HepG2 (cell line): Measurements from ENCODE around the gene GGNBP2. TPM values are rescaled to one million over a fixed set of nuclear protein-coding genes. Genes with fewer than 3 reads are reported as not detected.

Experiments used
- ATAC-seq: fragments of 200-7000 bp; cut with Tn5 transposase; 3 replicates; pipeline ENCODE4 v1.9.1; 2020; ENCODE audit warnings: mild to moderate bottlenecking, moderate library complexity
- BruUV-seq: library from RNA; stranded (reverse); fragments of 400-500 nt; replicated peaks from 2 replicates; lab custom pipeline; 2021; lab: Mats Ljungman, UMichigan
- CTCF ChIA-PET: fragments of 300-600 bp; formaldehyde crosslinking; extraction: SDS; loops from one replicate; lab custom pipeline; 2021; ENCODE audit warnings: low total read pairs, inconsistent platforms, low intra/inter-chr PET ratio; lab: Yijun Ruan, JAX
- POLR2A ChIA-PET: fragments of 350-600 bp; sonication (Branson Sonifier 250); formaldehyde crosslinking; loops from one replicate; lab custom pipeline; 2020; ENCODE audit warnings: antibody characterized with exemption, inconsistent platforms; lab: Yijun Ruan, JAX
- DNase-seq: peaks from one replicate; pipeline ENCODE4 v3.0.0-alpha.2; 2015; ENCODE audit warnings: low spot score
- FAIRE-seq: peaks from 3 replicates; lab custom pipeline; 2011; peaks lifted over from hg19 to GRCh38; lab: Jason Lieb, UNC
- H2AFZ ChIP-seq: one replicate; pipeline ENCODE4 v1.6.1; 2011; ENCODE audit warnings: low read length, inconsistent platforms
- H3K27ac ChIP-seq: fragments of 300-600 bp; 3 replicates; pipeline ENCODE4 v1.8.0; 2011; ENCODE audit warnings: mixed run types, mild to moderate bottlenecking, mixed read lengths, low read length, inconsistent platforms; ENCODE audit not compliant: insufficient read depth; ENCODE audit errors: extremely low read length
- H3K27me3 ChIP-seq, 2 experiments: fragments of 200-600 bp in 1 of 2; 2 replicates in 1 of 2; 3 replicates in 1 of 2; pipeline versions ENCODE4 v1.6.0 to v1.8.0; 2011; ENCODE audit warnings: low read length in 2 of 2, mild to moderate bottlenecking in 2 of 2, moderate library complexity in 2 of 2, inconsistent platforms in 1 of 2; ENCODE audit not compliant: insufficient read depth in 2 of 2, control insufficient read depth in 1 of 2
- H3K36me3 ChIP-seq, 2 experiments: fragments of 200-600 bp in 1 of 2; replicated peaks in 1 of 2; 2 replicates in 1 of 2; 3 replicates in 1 of 2; pipeline versions ENCODE4 v1.5.1 to v1.8.0; 2011; ENCODE audit warnings: low read length in 2 of 2, inconsistent platforms in 1 of 2; ENCODE audit not compliant: insufficient read depth in 2 of 2, control insufficient read depth in 1 of 2
- H3K4me1 ChIP-seq: 2 replicates; pipeline ENCODE4 v1.5.1; 2012; ENCODE audit warnings: low read length, inconsistent platforms; ENCODE audit not compliant: insufficient read depth
- H3K4me2 ChIP-seq: 2 replicates; pipeline ENCODE4 v1.6.0; 2011; ENCODE audit warnings: low read depth, low read length, inconsistent platforms
- H3K4me3 ChIP-seq, 3 experiments: fragments of 200-600 bp in 1 of 3; sonication (generic), shearing (Covaris generic) in 1 of 3; replicated peaks in 1 of 3; 2 replicates each; pipeline ENCODE4 v1.5.1; 2011 to 2016; ENCODE audit warnings: low read length in 3 of 3, inconsistent platforms in 2 of 3, low read depth in 2 of 3, mild to moderate bottlenecking in 2 of 3, control low read depth in 1 of 3, mixed read lengths in 1 of 3; ENCODE audit not compliant: insufficient read depth in 1 of 3
- H3K79me2 ChIP-seq: one replicate; pipeline ENCODE4 v1.6.1; 2011; ENCODE audit warnings: low read length, inconsistent platforms; ENCODE audit not compliant: insufficient read depth
- H3K9ac ChIP-seq: 2 replicates; pipeline ENCODE4 v1.6.0; 2011; ENCODE audit warnings: mild to moderate bottlenecking, low read depth, low read length, inconsistent platforms; ENCODE audit not compliant: insufficient read depth
- H3K9me3 ChIP-seq: 2 replicates; pipeline ENCODE4 v1.5.1; 2012; ENCODE audit warnings: mild to moderate bottlenecking, low read length
- H4K20me1 ChIP-seq: 2 replicates; pipeline ENCODE4 v1.6.0; 2011; ENCODE audit warnings: inconsistent platforms, mild to moderate bottlenecking, low read length, moderate library complexity; ENCODE audit not compliant: insufficient read depth
- AGO1 ChIP-seq: fragments of 200-400 bp; formaldehyde crosslinking; IDR thresholded peaks from 2 replicates; pipeline ENCODE4 v1.6.1; 2017; ENCODE audit warnings: mild to moderate bottlenecking, low read depth, low read length, moderate library complexity; ENCODE audit not compliant: poor library complexity, severe bottlenecking
- CBX1 ChIP-seq: IDR thresholded peaks from one replicate; pipeline ENCODE4 v1.6.1; 2016; ENCODE audit warnings: antibody characterized with exemption, low read depth
- FOXJ3 ChIP-seq: sonication (generic); formaldehyde crosslinking; IDR thresholded peaks from 2 replicates; pipeline ENCODE4 v1.4.0; 2020; ENCODE audit warnings: missing genetic modification reagents, mild to moderate bottlenecking, borderline replicate concordance
- JUNB ChIP-seq: sonication (generic); formaldehyde crosslinking; IDR thresholded peaks from 2 replicates; pipeline ENCODE4 v1.8.0; 2022; ENCODE audit warnings: missing genetic modification reagents, mild to moderate bottlenecking, borderline replicate concordance
- SP2 ChIP-seq: sonication (generic); formaldehyde crosslinking; IDR thresholded peaks from 2 replicates; pipeline ENCODE4 v1.5.1; 2020; ENCODE audit warnings: mild to moderate bottlenecking, missing genetic modification reagents
- TGIF2 ChIP-seq: IDR thresholded peaks from 2 replicates; pipeline ENCODE4 v1.6.1; 2016; ENCODE audit warnings: control low read depth, missing compliant biosample characterization
- THAP11 ChIP-seq: IDR thresholded peaks from 2 replicates; pipeline ENCODE4 v1.6.1; 2016; ENCODE audit warnings: missing biosample characterization, missing genetic modification reagents
- ZFP62 ChIP-seq: sonication (generic); formaldehyde crosslinking; IDR thresholded peaks from 2 replicates; pipeline ENCODE4 v1.4.0; 2020; ENCODE audit warnings: missing genetic modification reagents
- ZNF446 ChIP-seq: sonication (generic); formaldehyde crosslinking; IDR thresholded peaks from 2 replicates; pipeline ENCODE4 v1.5.0; 2020; ENCODE audit warnings: mild to moderate bottlenecking, missing genetic modification reagents
- ZNF770 ChIP-seq: sonication (generic); formaldehyde crosslinking; IDR thresholded peaks from 2 replicates; pipeline ENCODE4 v1.5.0; 2020; ENCODE audit warnings: mild to moderate bottlenecking, missing genetic modification reagents
- ZNF788 ChIP-seq: sonication (generic); formaldehyde crosslinking; IDR thresholded peaks from 2 replicates; pipeline ENCODE4 v1.5.0; 2020; ENCODE audit warnings: mild to moderate bottlenecking, missing genetic modification reagents, borderline replicate concordance
- WGBS: methylation state at CpG from one replicate; pipeline ENCODE4 v1.1.6; 2017; ENCODE audit warnings: low lambda C conversion rate; 5-methylcytosine and 5-hydroxymethylcytosine counted together
- in situ Hi-C: cut with HindIII; loops from 2 replicates; pipeline ENCODE4 v1.10.0; 2017; ENCODE audit warnings: low pct_unique_long_range_greater_than_20kb; ENCODE audit not compliant: extremely low pct_ligation_motif_present
- intact Hi-C: fragments of 100-400 bp; cut with micrococcal nuclease; formaldehyde crosslinking; loops from one replicate; pipeline ENCODE4 v1.10.0; 2022; ENCODE audit not compliant: unreplicated experiment
- polyA plus RNA-seq, 8 experiments: library from polyadenylated mRNA; depleted of rRNA in 3 of 8; stranded (reverse) in 7 of 8; unstranded in 1 of 8; fragments of >200 nt; fragmentation: Illumina TruSeq in 4 of 8; extraction: Trizol in 4 of 8; gene quantifications; 2 replicates each; pipeline versions ENCODE4 v1.2.1 to v1.2.3, GENCODE V29; 2011 to 2016; ENCODE audit warnings: low read depth in 4 of 8, missing spikeins in 1 of 8, mixed read lengths in 1 of 8; ENCODE audit not compliant: insufficient read depth in 1 of 8
- total RNA-seq, 5 experiments: library from RNA; depleted of rRNA; stranded (reverse); fragments of >200 nt; fragmentation: Illumina TruSeq; extraction: Trizol; gene quantifications; 2 replicates each; pipeline ENCODE4 v1.2.3, GENCODE V29; 2016; ENCODE audit warnings: low read depth in 1 of 5
- TF ChIP-seq, protein P1 (sequence below): sonication (generic); formaldehyde crosslinking; IDR thresholded peaks from 2 replicates; pipeline ENCODE4 v1.4.0; 2020; ENCODE audit warnings: missing genetic modification reagents
- TF ChIP-seq, protein P2 (sequence below): IDR thresholded peaks from 2 replicates; pipeline ENCODE4 v1.6.1; 2016; ENCODE audit warnings: low read depth, control low read depth
- TF ChIP-seq, protein P3 (sequence below): sonication (generic); formaldehyde crosslinking; IDR thresholded peaks from 2 replicates; pipeline ENCODE4 v1.4.0; 2020; ENCODE audit warnings: mild to moderate bottlenecking, missing genetic modification reagents
- TF ChIP-seq, protein P4 (sequence below): sonication (generic); formaldehyde crosslinking; IDR thresholded peaks from 2 replicates; pipeline ENCODE4 v1.5.1; 2020; ENCODE audit warnings: missing genetic modification reagents, mild to moderate bottlenecking, borderline replicate concordance

Gene GGNBP2
- total and polyA plus RNA-seq, 2 of the 13 experiments (the other 11 are each of a cell fraction or from before 2014, with no cell fraction given) = 53.3 to 84.2 TPM

DNA sequence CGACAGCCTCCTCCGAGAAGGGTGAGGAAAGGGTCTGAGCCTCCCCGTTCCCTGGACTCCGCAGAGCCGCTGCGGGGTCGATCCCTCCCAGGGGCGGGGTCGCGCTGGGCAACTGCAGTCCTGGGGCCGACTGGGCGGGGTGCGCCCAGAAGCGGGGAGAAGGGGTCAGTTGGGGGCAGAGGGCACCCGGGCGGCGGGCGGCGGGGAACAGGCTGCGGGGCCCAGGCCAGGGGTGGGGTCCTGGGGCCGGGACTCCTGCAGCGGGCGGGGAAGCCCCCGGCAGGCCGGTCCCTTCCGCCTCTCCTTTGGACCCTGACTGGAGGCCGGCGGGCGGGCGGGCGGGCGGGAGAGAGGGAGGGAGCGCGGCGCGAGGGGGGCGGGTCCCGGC, 352 bp downstream of the GGNBP2 start:
- Histone ChIP-seq H3K4me1 (peaks cover 33% of the 10 kb centered on the region), H3K79me2 (peaks cover 53% of the 10 kb centered on the region), H3K27me3 (peaks cover 0 to 5% of the 10 kb centered on the region in 2 experiments; a peak in 1 of 5 replicates), H3K36me3 (no peaks in the 10 kb centered on the region; a peak in 1 of 5 replicates), H3K27ac (peak overlapping the region; percentile 100), H2AFZ (no peak overlapping the region), H3K4me2 (peak overlapping the region; percentile 71), H4K20me1 (peaks cover 31% of the 10 kb centered on the region), H3K9ac (peak overlapping the region; percentile 100), H3K4me3 (peak overlapping the region; percentile 88 to 100 (median 93)), H3K9me3 (no peaks in the 10 kb centered on the region)
- no TSS peak for BruUV-seq
- POLR2A ChIA-PET = interaction anchor here (0.6 to 4.2 kb wide), 9 partner anchors 10 to 1074 kb away, joined by 3 to 107 read pairs (median 5); partner anchors contain the start of genes DHRS11, MRM1, MYO19 and PIGW
- no CpG with 5 or more reads among the region's 38 CpGs for WGBS
- ATAC-seq (no peak), DNase-seq (no peak), FAIRE-seq (no peak)
- in situ Hi-C loops = no loop called here
- CTCF ChIA-PET = no interaction called here
- intact Hi-C loops = loop anchor here (5.0 kb wide), 1 partner anchor 47 kb away; the partner anchor contains the start of gene DHRS11
- TF ChIP-seq, protein P1, sequence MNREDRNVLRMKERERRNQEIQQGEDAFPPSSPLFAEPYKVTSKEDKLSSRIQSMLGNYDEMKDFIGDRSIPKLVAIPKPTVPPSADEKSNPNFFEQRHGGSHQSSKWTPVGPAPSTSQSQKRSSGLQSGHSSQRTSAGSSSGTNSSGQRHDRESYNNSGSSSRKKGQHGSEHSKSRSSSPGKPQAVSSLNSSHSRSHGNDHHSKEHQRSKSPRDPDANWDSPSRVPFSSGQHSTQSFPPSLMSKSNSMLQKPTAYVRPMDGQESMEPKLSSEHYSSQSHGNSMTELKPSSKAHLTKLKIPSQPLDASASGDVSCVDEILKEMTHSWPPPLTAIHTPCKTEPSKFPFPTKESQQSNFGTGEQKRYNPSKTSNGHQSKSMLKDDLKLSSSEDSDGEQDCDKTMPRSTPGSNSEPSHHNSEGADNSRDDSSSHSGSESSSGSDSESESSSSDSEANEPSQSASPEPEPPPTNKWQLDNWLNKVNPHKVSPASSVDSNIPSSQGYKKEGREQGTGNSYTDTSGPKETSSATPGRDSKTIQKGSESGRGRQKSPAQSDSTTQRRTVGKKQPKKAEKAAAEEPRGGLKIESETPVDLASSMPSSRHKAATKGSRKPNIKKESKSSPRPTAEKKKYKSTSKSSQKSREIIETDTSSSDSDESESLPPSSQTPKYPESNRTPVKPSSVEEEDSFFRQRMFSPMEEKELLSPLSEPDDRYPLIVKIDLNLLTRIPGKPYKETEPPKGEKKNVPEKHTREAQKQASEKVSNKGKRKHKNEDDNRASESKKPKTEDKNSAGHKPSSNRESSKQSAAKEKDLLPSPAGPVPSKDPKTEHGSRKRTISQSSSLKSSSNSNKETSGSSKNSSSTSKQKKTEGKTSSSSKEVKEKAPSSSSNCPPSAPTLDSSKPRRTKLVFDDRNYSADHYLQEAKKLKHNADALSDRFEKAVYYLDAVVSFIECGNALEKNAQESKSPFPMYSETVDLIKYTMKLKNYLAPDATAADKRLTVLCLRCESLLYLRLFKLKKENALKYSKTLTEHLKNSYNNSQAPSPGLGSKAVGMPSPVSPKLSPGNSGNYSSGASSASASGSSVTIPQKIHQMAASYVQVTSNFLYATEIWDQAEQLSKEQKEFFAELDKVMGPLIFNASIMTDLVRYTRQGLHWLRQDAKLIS (CRISPR knock-in tag) = no peak
- TF ChIP-seq FOXJ3 (CRISPR knock-in tag) (no peak), TGIF2 (no peak), ZFP62 (CRISPR knock-in tag) (no peak), ZNF788 (CRISPR knock-in tag) (no peak), JUNB (CRISPR knock-in tag) (no peak), SP2 (0 out of 2 replicates have a peak, but pooled peaks have one; percentile 25), THAP11 (no peak), AGO1 (no peak), ZNF770 (no peak), CBX1 (no peak), ZNF446 (CRISPR knock-in tag) (no peak; the same call in 1 of the 2 replicates)
- TF ChIP-seq, protein P2, sequence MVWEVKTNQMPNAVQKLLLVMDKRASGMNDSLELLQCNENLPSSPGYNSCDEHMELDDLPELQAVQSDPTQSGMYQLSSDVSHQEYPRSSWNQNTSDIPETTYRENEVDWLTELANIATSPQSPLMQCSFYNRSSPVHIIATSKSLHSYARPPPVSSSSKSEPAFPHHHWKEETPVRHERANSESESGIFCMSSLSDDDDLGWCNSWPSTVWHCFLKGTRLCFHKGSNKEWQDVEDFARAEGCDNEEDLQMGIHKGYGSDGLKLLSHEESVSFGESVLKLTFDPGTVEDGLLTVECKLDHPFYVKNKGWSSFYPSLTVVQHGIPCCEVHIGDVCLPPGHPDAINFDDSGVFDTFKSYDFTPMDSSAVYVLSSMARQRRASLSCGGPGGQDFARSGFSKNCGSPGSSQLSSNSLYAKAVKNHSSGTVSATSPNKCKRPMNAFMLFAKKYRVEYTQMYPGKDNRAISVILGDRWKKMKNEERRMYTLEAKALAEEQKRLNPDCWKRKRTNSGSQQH (CRISPR knock-in tag) = no peak; the same call in 1 of the 2 replicates
- TF ChIP-seq, protein P3, sequence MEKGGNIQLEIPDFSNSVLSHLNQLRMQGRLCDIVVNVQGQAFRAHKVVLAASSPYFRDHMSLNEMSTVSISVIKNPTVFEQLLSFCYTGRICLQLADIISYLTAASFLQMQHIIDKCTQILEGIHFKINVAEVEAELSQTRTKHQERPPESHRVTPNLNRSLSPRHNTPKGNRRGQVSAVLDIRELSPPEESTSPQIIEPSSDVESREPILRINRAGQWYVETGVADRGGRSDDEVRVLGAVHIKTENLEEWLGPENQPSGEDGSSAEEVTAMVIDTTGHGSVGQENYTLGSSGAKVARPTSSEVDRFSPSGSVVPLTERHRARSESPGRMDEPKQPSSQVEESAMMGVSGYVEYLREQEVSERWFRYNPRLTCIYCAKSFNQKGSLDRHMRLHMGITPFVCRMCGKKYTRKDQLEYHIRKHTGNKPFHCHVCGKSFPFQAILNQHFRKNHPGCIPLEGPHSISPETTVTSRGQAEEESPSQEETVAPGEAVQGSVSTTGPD (CRISPR knock-in tag) = no peak
- TF ChIP-seq, protein P4, sequence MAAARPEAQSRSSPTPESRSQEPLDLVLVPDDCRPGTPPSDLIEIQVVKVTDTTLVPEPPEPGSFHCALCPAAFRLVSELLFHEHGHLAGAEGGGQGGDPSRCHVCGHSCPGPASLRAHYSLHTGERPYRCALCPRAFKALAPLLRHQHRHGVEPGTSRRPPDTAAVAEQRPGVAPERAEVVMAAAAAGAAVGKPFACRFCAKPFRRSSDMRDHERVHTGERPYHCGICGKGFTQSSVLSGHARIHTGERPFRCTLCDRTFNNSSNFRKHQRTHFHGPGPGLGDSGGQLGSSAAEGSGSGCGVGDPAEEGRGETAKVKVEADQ (CRISPR knock-in tag) = no peak
